BJ (cell line): ENCODE data around the gene ZNF283. TPM values are rescaled to one million over a fixed set of nuclear protein-coding genes. Genes with fewer than 3 reads are reported as not detected.

Source experiments
- CTCF ChIA-PET: fragments of 350-600 bp; formaldehyde crosslinking; extraction: SDS; loops from one replicate; lab custom pipeline; 2021; ENCODE audit warnings: antibody characterized with exemption, inconsistent platforms; lab: Yijun Ruan, JAX
- POLR2A ChIA-PET: fragments of 300-600 bp; sonication (Branson Sonifier 250); formaldehyde crosslinking; extraction: SDS; loops from one replicate; lab custom pipeline; 2021; ENCODE audit warnings: antibody characterized with exemption; lab: Charles Lee
- DNase-seq: peaks from one replicate; pipeline ENCODE4 v3.0.0-alpha.2; 2011; ENCODE audit warnings: low read depth
- H3K27me3 ChIP-seq: 2 replicates; pipeline ENCODE4 v1.6.0; 2011; ENCODE audit warnings: low read length; ENCODE audit not compliant: control insufficient read depth, insufficient read depth
- H3K36me3 ChIP-seq: 2 replicates; pipeline ENCODE4 v1.5.1; 2011; ENCODE audit warnings: low read length; ENCODE audit not compliant: control insufficient read depth, insufficient read depth
- H3K4me3 ChIP-seq: 2 replicates; pipeline ENCODE4 v1.5.1; 2011; ENCODE audit warnings: low read depth, mild to moderate bottlenecking, control low read depth, low read length
- polyA plus RNA-seq: library from polyadenylated mRNA; depleted of rRNA; stranded (reverse); fragments of >200 nt; gene quantifications from 2 replicates; pipeline ENCODE4 v1.2.3, GENCODE V29; 2011
- TF ChIP-seq, protein P1 (sequence below): IDR thresholded peaks from 2 replicates; pipeline ENCODE4 v1.5.1; 2011; ENCODE audit warnings: low read depth, mild to moderate bottlenecking, control low read depth, inconsistent platforms, low read length, moderate library complexity; ENCODE audit not compliant: insufficient read depth

The ZNF283 gene
- polyA plus RNA-seq, 1 experiment: 3.0 TPM

DNA sequence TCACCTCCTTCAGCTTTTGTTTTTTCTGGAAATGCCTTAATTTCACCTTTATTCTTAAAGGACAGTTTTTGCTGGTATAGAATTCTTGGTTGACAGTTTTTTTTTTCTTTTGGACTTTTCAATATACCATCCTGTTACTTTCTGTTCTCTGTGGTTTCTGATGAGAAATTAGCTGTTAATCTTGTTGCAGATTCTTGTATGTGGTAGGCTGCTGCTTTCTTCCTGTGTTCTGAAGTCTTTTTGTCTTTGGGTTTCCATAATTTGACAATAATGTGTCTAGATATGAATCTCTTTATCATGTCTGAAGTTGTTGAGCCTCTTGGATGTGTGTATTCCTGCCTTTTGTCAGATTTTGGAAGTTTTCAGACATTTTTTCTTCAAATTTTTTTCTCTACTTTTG, 12.0 kb downstream of the ZNF283 start:
- POLR2A ChIA-PET: no interaction called here
- Histone ChIP-seq H3K4me3 (no peak overlapping the region), H3K36me3 (peaks cover 20% of the 10 kb centered on the region), H3K27me3 (no peaks in the 10 kb centered on the region)
- DNase-seq: no peak
- CTCF ChIA-PET: no interaction called here
- TF ChIP-seq, protein P1, sequence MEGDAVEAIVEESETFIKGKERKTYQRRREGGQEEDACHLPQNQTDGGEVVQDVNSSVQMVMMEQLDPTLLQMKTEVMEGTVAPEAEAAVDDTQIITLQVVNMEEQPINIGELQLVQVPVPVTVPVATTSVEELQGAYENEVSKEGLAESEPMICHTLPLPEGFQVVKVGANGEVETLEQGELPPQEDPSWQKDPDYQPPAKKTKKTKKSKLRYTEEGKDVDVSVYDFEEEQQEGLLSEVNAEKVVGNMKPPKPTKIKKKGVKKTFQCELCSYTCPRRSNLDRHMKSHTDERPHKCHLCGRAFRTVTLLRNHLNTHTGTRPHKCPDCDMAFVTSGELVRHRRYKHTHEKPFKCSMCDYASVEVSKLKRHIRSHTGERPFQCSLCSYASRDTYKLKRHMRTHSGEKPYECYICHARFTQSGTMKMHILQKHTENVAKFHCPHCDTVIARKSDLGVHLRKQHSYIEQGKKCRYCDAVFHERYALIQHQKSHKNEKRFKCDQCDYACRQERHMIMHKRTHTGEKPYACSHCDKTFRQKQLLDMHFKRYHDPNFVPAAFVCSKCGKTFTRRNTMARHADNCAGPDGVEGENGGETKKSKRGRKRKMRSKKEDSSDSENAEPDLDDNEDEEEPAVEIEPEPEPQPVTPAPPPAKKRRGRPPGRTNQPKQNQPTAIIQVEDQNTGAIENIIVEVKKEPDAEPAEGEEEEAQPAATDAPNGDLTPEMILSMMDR: no peak

DNA sequence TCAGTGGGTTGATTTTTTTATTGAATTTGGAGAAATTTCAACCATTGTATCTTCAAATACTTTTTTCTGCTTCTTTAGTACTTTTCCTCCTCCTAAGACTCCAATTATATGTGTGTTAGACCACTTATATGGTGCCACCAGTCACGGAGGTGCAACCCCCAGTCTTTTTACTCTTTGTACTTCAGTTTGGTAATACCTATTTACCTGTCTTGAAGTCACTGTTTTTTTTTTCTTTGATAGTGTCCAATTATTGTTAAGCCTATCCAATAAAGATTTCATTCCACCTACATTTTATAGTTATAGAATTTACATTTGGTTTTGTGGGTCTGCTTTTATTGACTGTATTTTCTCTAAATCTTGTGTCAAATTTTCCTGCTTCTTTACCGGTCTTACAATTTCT, 14.9 kb downstream of the ZNF283 start:
- Histone ChIP-seq H3K4me3 (no peak overlapping the region), H3K27me3 (no peaks in the 10 kb centered on the region), H3K36me3 (peaks cover 11% of the 10 kb centered on the region)
- CTCF ChIA-PET: no interaction called here
- DNase-seq: no peak
- POLR2A ChIA-PET: no interaction called here
- TF ChIP-seq, protein P1: no peak

- TF ChIP-seq, protein P1: no peak
- no peak overlapping the region for H3K4me3 ChIP-seq
- POLR2A ChIA-PET: no interaction called here
- CTCF ChIA-PET: no interaction called here
- no peak for DNase-seq
- peaks cover 9% of the 10 kb centered on the region for H3K36me3 ChIP-seq
- H3K27me3 ChIP-seq: no peaks in the 10 kb centered on the region
Measured at GRCh38 chr19:43847246-43847645, 20.1 kb downstream of the ZNF283 start.

DNA sequence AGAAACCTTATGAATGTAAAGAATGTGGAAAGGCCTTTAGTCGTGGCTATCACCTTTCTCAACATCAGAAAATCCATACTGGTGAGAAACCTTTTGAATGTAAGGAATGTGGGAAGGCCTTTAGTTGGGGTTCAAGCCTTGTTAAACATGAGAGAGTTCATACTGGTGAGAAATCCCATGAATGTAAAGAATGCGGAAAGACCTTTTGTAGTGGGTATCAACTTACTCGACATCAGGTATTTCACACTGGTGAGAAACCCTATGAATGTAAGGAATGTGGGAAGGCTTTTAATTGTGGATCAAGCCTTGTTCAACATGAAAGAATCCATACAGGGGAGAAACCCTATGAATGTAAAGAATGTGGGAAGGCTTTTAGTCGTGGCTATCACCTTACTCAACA, 20.8 kb downstream of the ZNF283 start:
- TF ChIP-seq, protein P1: no peak
- peaks cover 6% of the 10 kb centered on the region for H3K36me3 ChIP-seq
- no peak for DNase-seq
- no peaks in the 10 kb centered on the region for H3K27me3 ChIP-seq
- no peak overlapping the region for H3K4me3 ChIP-seq
- POLR2A ChIA-PET: no interaction called here
- CTCF ChIA-PET: no interaction called here

DNA sequence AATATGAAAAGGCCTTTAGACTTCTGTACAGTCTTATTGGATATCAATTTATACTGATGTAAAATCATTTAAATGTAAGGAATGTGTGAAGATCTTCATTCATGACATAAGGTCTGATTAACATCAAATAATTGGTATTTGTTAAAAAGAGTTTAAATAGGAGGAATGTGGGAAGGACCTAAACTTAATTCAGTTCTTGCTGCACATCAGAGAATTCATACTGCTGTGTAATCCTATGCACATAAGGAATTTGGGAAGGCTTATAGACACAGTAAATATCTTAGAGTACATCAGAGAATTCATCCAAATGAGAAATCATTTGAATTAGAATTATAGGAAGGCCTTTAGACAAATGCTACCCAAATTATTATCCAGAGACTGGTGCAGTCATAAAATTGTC, 21.7 kb downstream of the ZNF283 start:
- H3K4me3 ChIP-seq: no peak overlapping the region
- H3K27me3 ChIP-seq: no peaks in the 10 kb centered on the region
- peaks cover 6% of the 10 kb centered on the region for H3K36me3 ChIP-seq
- TF ChIP-seq, protein P1: no peak
- no peak for DNase-seq
- ChIA-PET CTCF (no interaction called here), POLR2A (no interaction called here)
